Gastrocnemius medialis (tissue), 4 donors: Measurements from ENCODE around the gene FAM53A.

Experiments used
- POLR2A ChIP-seq, 2 donors: fragments of 450-650 bp; IDR thresholded peaks; one replicate each; pipeline ENCODE4 v1.6.1; 2017; ENCODE audit warnings: antibody characterized with exemption in 2 of 2, mild to moderate bottlenecking in 2 of 2, moderate library complexity in 2 of 2
- TF ChIP-seq, protein P1 (sequence below), 5 experiments: fragments of 450-650 bp in 3 of 5; fragments of 200-600 bp in 2 of 5; sonication (generic) in 2 of 5; IDR thresholded peaks in 4 of 5; conservative IDR thresholded peaks in 1 of 5; 1 replicate in 4 of 5; 2 replicates in 1 of 5; pipeline ENCODE4 v1.5.1; 2016 to 2019; ENCODE audit warnings: antibody characterized with exemption in 5 of 5, mild to moderate bottlenecking in 3 of 5, moderate library complexity in 3 of 5

DNA sequence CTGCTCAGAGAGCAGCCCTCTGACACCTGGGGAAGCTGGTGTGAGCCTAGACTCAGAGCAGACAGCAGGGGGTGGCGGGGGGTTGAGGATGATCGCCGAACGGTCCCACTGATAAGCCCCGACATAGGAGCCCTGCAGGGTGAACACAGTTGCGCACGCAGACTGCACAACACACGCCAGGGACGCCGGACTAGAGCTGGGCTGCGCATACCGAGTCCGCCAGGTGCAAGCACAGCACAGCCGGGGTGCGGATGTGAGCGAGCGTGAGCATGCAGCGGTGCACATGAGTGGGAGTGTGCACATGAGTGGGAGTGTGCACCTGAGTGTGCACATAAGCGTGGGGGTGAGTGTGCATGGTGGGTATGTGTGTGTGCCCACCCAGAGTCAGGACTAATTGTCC lies 36.7 kb downstream of the FAM53A start:
- TF ChIP-seq, protein P1, sequence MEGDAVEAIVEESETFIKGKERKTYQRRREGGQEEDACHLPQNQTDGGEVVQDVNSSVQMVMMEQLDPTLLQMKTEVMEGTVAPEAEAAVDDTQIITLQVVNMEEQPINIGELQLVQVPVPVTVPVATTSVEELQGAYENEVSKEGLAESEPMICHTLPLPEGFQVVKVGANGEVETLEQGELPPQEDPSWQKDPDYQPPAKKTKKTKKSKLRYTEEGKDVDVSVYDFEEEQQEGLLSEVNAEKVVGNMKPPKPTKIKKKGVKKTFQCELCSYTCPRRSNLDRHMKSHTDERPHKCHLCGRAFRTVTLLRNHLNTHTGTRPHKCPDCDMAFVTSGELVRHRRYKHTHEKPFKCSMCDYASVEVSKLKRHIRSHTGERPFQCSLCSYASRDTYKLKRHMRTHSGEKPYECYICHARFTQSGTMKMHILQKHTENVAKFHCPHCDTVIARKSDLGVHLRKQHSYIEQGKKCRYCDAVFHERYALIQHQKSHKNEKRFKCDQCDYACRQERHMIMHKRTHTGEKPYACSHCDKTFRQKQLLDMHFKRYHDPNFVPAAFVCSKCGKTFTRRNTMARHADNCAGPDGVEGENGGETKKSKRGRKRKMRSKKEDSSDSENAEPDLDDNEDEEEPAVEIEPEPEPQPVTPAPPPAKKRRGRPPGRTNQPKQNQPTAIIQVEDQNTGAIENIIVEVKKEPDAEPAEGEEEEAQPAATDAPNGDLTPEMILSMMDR (IDR thresholded peaks at IDR 0.05 in 4 of 5, conservative IDR thresholded peaks at IDR 0.05 in 1 of 5): no peak
- no peak for TF ChIP-seq POLR2A (IDR thresholded peaks at IDR 0.05)
